Tibial artery (tissue), 4 donors: Measurements from ENCODE around the gene SNAPC2.

Experiments
- DNase-seq, 2 donors: peaks; one replicate each; pipeline ENCODE4 v3.0.0-alpha.2; 2019
- H3K27ac ChIP-seq, 2 donors: fragments of 200-600 bp; sonication (generic) in 1 of 2; 1 replicate in 1 of 2; 2 replicates in 1 of 2; pipeline ENCODE4 v1.5.1; 2018 to 2019; ENCODE audit warnings: mild to moderate bottlenecking in 1 of 2
- H3K27me3 ChIP-seq, 2 donors: fragments of 200-600 bp; sonication (generic) in 1 of 2; one replicate each; pipeline versions ENCODE4 v1.5.1 to v1.6.0; 2016 to 2019
- H3K36me3 ChIP-seq, 3 donors: fragments of 200-600 bp; sonication (generic) in 2 of 3; one replicate each; pipeline ENCODE4 v1.5.1; 2016 to 2019; ENCODE audit warnings: mild to moderate bottlenecking in 2 of 3
- H3K4me1 ChIP-seq, 4 donors: fragments of 200-600 bp; sonication (generic) in 2 of 4; 1 replicate in 3 of 4; 2 replicates in 1 of 4; pipeline ENCODE4 v1.5.1; 2016 to 2019
- H3K4me3 ChIP-seq, 2 donors: fragments of 200-600 bp; sonication (generic) in 1 of 2; 1 replicate in 1 of 2; 2 replicates in 1 of 2; pipeline ENCODE4 v1.5.1; 2018 to 2019; ENCODE audit warnings: mild to moderate bottlenecking in 2 of 2
- H3K9me3 ChIP-seq, 3 donors: fragments of 200-600 bp; sonication (generic) in 1 of 3; one replicate each; pipeline ENCODE4 v1.5.1; 2016 to 2019
- CTCF ChIP-seq, 2 experiments: fragments of 200-600 bp in 1 of 2; fragments of 450-650 bp in 1 of 2; IDR thresholded peaks; one replicate each; pipeline ENCODE4 v1.5.1; 2017 to 2019; ENCODE audit warnings: antibody characterized with exemption in 2 of 2, mild to moderate bottlenecking in 1 of 2, moderate library complexity in 1 of 2
- intact Hi-C: fragments of 100-400 bp; cut with DNase I; formaldehyde crosslinking; loops from one replicate; pipeline ENCODE4 v1.15.0; 2023; ENCODE audit warnings: low total_unique reads

The SNAPC2 gene

GRCh38 chr19:7971553-7972520, 51.7 kb downstream of the SNAPC2 start:
- no peaks in the 10 kb centered on the region for H3K9me3 ChIP-seq
- TF ChIP-seq CTCF (IDR thresholded peaks at IDR 0.05): no peak
- no peaks in the 10 kb centered on the region for H3K27me3 ChIP-seq
- intact Hi-C loops: no loop called here
- no peak for DNase-seq
- H3K27ac ChIP-seq: no peak overlapping the region
- no peak overlapping the region for H3K4me3 ChIP-seq
- H3K4me1 ChIP-seq: peaks cover 0 to 4% (median 0%) of the 10 kb centered on the region in 4 donors
- H3K36me3 ChIP-seq: peaks cover 42 to 91% (median 77%) of the 10 kb centered on the region in 3 donors
